HepG2 (cell line): ENCODE data around the gene ARHGEF7. TPM values are rescaled to one million over a fixed set of nuclear protein-coding genes. Genes with fewer than 3 reads are reported as not detected.

Experiments
- ATAC-seq: fragments of 200-7000 bp; cut with Tn5 transposase; 3 replicates; pipeline ENCODE4 v1.9.1; 2020; ENCODE audit warnings: mild to moderate bottlenecking, moderate library complexity
- BruUV-seq: library from RNA; stranded (reverse); fragments of 400-500 nt; replicated peaks from 2 replicates; lab custom pipeline; 2021; lab: Mats Ljungman, UMichigan
- CTCF ChIA-PET: fragments of 300-600 bp; formaldehyde crosslinking; extraction: SDS; loops from one replicate; lab custom pipeline; 2021; ENCODE audit warnings: low total read pairs, inconsistent platforms, low intra/inter-chr PET ratio; lab: Yijun Ruan, JAX
- POLR2A ChIA-PET: fragments of 350-600 bp; sonication (Branson Sonifier 250); formaldehyde crosslinking; loops from one replicate; lab custom pipeline; 2020; ENCODE audit warnings: antibody characterized with exemption, inconsistent platforms; lab: Yijun Ruan, JAX
- DNase-seq: peaks from one replicate; pipeline ENCODE4 v3.0.0-alpha.2; 2015; ENCODE audit warnings: low spot score
- FAIRE-seq: peaks from 3 replicates; lab custom pipeline; 2011; peaks lifted over from hg19 to GRCh38; lab: Jason Lieb, UNC
- H2AFZ ChIP-seq: one replicate; pipeline ENCODE4 v1.6.1; 2011; ENCODE audit warnings: low read length, inconsistent platforms
- H3K27ac ChIP-seq: fragments of 300-600 bp; 3 replicates; pipeline ENCODE4 v1.8.0; 2011; ENCODE audit warnings: mixed run types, mild to moderate bottlenecking, mixed read lengths, low read length, inconsistent platforms; ENCODE audit not compliant: insufficient read depth; ENCODE audit errors: extremely low read length
- H3K27me3 ChIP-seq, 2 experiments: fragments of 200-600 bp in 1 of 2; 2 replicates in 1 of 2; 3 replicates in 1 of 2; pipeline versions ENCODE4 v1.6.0 to v1.8.0; 2011; ENCODE audit warnings: low read length in 2 of 2, mild to moderate bottlenecking in 2 of 2, moderate library complexity in 2 of 2, inconsistent platforms in 1 of 2; ENCODE audit not compliant: insufficient read depth in 2 of 2, control insufficient read depth in 1 of 2
- H3K36me3 ChIP-seq, 2 experiments: fragments of 200-600 bp in 1 of 2; replicated peaks in 1 of 2; 2 replicates in 1 of 2; 3 replicates in 1 of 2; pipeline versions ENCODE4 v1.5.1 to v1.8.0; 2011; ENCODE audit warnings: low read length in 2 of 2, inconsistent platforms in 1 of 2; ENCODE audit not compliant: insufficient read depth in 2 of 2, control insufficient read depth in 1 of 2
- H3K4me1 ChIP-seq: 2 replicates; pipeline ENCODE4 v1.5.1; 2012; ENCODE audit warnings: low read length, inconsistent platforms; ENCODE audit not compliant: insufficient read depth
- H3K4me2 ChIP-seq: 2 replicates; pipeline ENCODE4 v1.6.0; 2011; ENCODE audit warnings: low read depth, low read length, inconsistent platforms
- H3K4me3 ChIP-seq, 3 experiments: fragments of 200-600 bp in 1 of 3; sonication (generic), shearing (Covaris generic) in 1 of 3; replicated peaks in 1 of 3; 2 replicates each; pipeline ENCODE4 v1.5.1; 2011 to 2016; ENCODE audit warnings: low read length in 3 of 3, inconsistent platforms in 2 of 3, low read depth in 2 of 3, mild to moderate bottlenecking in 2 of 3, control low read depth in 1 of 3, mixed read lengths in 1 of 3; ENCODE audit not compliant: insufficient read depth in 1 of 3
- H3K79me2 ChIP-seq: one replicate; pipeline ENCODE4 v1.6.1; 2011; ENCODE audit warnings: low read length, inconsistent platforms; ENCODE audit not compliant: insufficient read depth
- H3K9ac ChIP-seq: 2 replicates; pipeline ENCODE4 v1.6.0; 2011; ENCODE audit warnings: mild to moderate bottlenecking, low read depth, low read length, inconsistent platforms; ENCODE audit not compliant: insufficient read depth
- H3K9me3 ChIP-seq: 2 replicates; pipeline ENCODE4 v1.5.1; 2012; ENCODE audit warnings: mild to moderate bottlenecking, low read length
- H4K20me1 ChIP-seq: 2 replicates; pipeline ENCODE4 v1.6.0; 2011; ENCODE audit warnings: inconsistent platforms, mild to moderate bottlenecking, low read length, moderate library complexity; ENCODE audit not compliant: insufficient read depth
- AHR ChIP-seq: IDR thresholded peaks from 2 replicates; pipeline ENCODE4 v1.6.1; 2018; ENCODE audit warnings: missing genetic modification reagents, missing compliant biosample characterization
- EP300 ChIP-seq, 3 experiments: sonication (generic) in 1 of 3; formaldehyde crosslinking in 1 of 3; IDR thresholded peaks; 2 replicates each; pipeline versions ENCODE4 v1.5.1 to v1.6.1; 2011 to 2020; ENCODE audit warnings: low read depth in 2 of 3, low read length in 2 of 3, borderline replicate concordance in 1 of 3, improper control_type of control experiment in 1 of 3, mild to moderate bottlenecking in 1 of 3, missing genetic modification reagents in 1 of 3, moderate library complexity in 1 of 3
- ERF ChIP-seq: IDR thresholded peaks from 2 replicates; pipeline ENCODE4 v1.6.1; 2018; ENCODE audit warnings: missing biosample characterization, missing genetic modification reagents
- HDAC1 ChIP-seq: sonication (generic); formaldehyde crosslinking; IDR thresholded peaks from 2 replicates; pipeline ENCODE4 v1.5.1; 2020; ENCODE audit warnings: mild to moderate bottlenecking, missing genetic modification reagents
- ISX ChIP-seq: sonication (generic); formaldehyde crosslinking; conservative IDR thresholded peaks from 2 replicates; pipeline ENCODE4 v1.5.0; 2020; ENCODE audit warnings: missing genetic modification reagents
- MXD4 ChIP-seq: IDR thresholded peaks from 2 replicates; pipeline ENCODE4 v1.6.1; 2016; ENCODE audit warnings: mild to moderate bottlenecking, missing biosample characterization, missing genetic modification reagents
- ONECUT2 ChIP-seq: sonication (generic); formaldehyde crosslinking; IDR thresholded peaks from 2 replicates; pipeline ENCODE4 v1.4.0; 2020; ENCODE audit warnings: missing genetic modification reagents
- ZNF274 ChIP-seq: sonication (generic); formaldehyde crosslinking; IDR thresholded peaks from 2 replicates; pipeline ENCODE4 v1.5.1; 2020; ENCODE audit warnings: mild to moderate bottlenecking, missing genetic modification reagents
- ZNF503 ChIP-seq: sonication (generic); formaldehyde crosslinking; IDR thresholded peaks from 2 replicates; pipeline ENCODE4 v1.4.0; 2020; ENCODE audit warnings: missing genetic modification reagents
- ZNF704 ChIP-seq: sonication (generic); formaldehyde crosslinking; IDR thresholded peaks from 2 replicates; pipeline ENCODE4 v1.8.1; 2023; ENCODE audit warnings: mild to moderate bottlenecking, inconsistent platforms, moderate library complexity, missing genetic modification reagents, borderline replicate concordance
- ZNF710 ChIP-seq: sonication (generic); formaldehyde crosslinking; IDR thresholded peaks from 2 replicates; pipeline ENCODE4 v1.5.0; 2020; ENCODE audit warnings: mild to moderate bottlenecking, missing genetic modification reagents, borderline replicate concordance
- ZNF839 ChIP-seq: sonication (generic); formaldehyde crosslinking; IDR thresholded peaks from 2 replicates; pipeline ENCODE4 v1.4.0; 2020; ENCODE audit warnings: missing genetic modification reagents, mild to moderate bottlenecking, borderline replicate concordance
- WGBS: methylation state at CpG from one replicate; pipeline ENCODE4 v1.1.6; 2017; ENCODE audit warnings: low lambda C conversion rate; 5-methylcytosine and 5-hydroxymethylcytosine counted together
- in situ Hi-C: cut with HindIII; loops from 2 replicates; pipeline ENCODE4 v1.10.0; 2017; ENCODE audit warnings: low pct_unique_long_range_greater_than_20kb; ENCODE audit not compliant: extremely low pct_ligation_motif_present
- intact Hi-C: fragments of 100-400 bp; cut with micrococcal nuclease; formaldehyde crosslinking; loops from one replicate; pipeline ENCODE4 v1.10.0; 2022; ENCODE audit not compliant: unreplicated experiment
- polyA plus RNA-seq, 8 experiments: library from polyadenylated mRNA; depleted of rRNA in 3 of 8; stranded (reverse) in 7 of 8; unstranded in 1 of 8; fragments of >200 nt; fragmentation: Illumina TruSeq in 4 of 8; extraction: Trizol in 4 of 8; gene quantifications; 2 replicates each; pipeline versions ENCODE4 v1.2.1 to v1.2.3, GENCODE V29; 2011 to 2016; ENCODE audit warnings: low read depth in 4 of 8, missing spikeins in 1 of 8, mixed read lengths in 1 of 8; ENCODE audit not compliant: insufficient read depth in 1 of 8
- total RNA-seq, 5 experiments: library from RNA; depleted of rRNA; stranded (reverse); fragments of >200 nt; fragmentation: Illumina TruSeq; extraction: Trizol; gene quantifications; 2 replicates each; pipeline ENCODE4 v1.2.3, GENCODE V29; 2016; ENCODE audit warnings: low read depth in 1 of 5

The ARHGEF7 gene
- total and polyA plus RNA-seq, 2 of the 13 experiments (the other 11 are each of a cell fraction or from before 2014, with no cell fraction given), result 15.7 to 22.3 TPM

- Histone ChIP-seq H3K9ac (no peak overlapping the region), H3K4me3 (no peak overlapping the region), H2AFZ (no peak overlapping the region), H3K36me3 (peaks cover 4 to 10% of the 10 kb centered on the region in 2 experiments; a peak in 4 of 5 replicates), H3K4me2 (no peak overlapping the region), H3K9me3 (no peaks in the 10 kb centered on the region), H3K4me1 (no peaks in the 10 kb centered on the region), H3K27ac (no peak overlapping the region), H3K27me3 (no peaks in the 10 kb centered on the region), H4K20me1 (peaks cover 17% of the 10 kb centered on the region), H3K79me2 (peaks cover 48% of the 10 kb centered on the region)
- POLR2A ChIA-PET, result no interaction called here
- DNase-seq (no peak), FAIRE-seq (no peak), ATAC-seq (no peak)
- CTCF ChIA-PET, result no interaction called here
- no TSS peak for BruUV-seq
- in situ Hi-C loops (loop anchor here (25.0 kb wide), 1 partner anchor 273 kb away; no protein-coding TSS in a partner anchor), intact Hi-C loops (loop anchor here (10.0 kb wide), 1 partner anchor 265 kb away; no protein-coding TSS in a partner anchor)
- TF ChIP-seq ZNF704 (no peak), MXD4 (CRISPR knock-in tag) (no peak), ERF (no peak), HDAC1 (CRISPR knock-in tag) (no peak), ZNF274 (CRISPR knock-in tag) (no peak), ISX (no peak), AHR (CRISPR knock-in tag) (no peak), EP300 (IDR thresholded peaks at IDR 0.05; ENCODE audit: low read depth in 2 of 2, low read length in 2 of 2) (no peak), EP300 (CRISPR knock-in tag; IDR thresholded peaks at IDR 0.05; ENCODE audit: borderline replicate concordance) (no peak), ONECUT2 (CRISPR knock-in tag) (no peak), ZNF710 (CRISPR knock-in tag) (no peak), ZNF503 (CRISPR knock-in tag) (no peak), ZNF839 (no peak)
- 98% methylated on average over 4 of the region's 4 CpGs for WGBS
These were observed 95.0 kb downstream of the ARHGEF7 start for GRCh38 chr13:111210091-111210490.
